Activated naive CD4-positive, alpha-beta T cell treated with anti-CD3 and anti-CD28 coated beads, Interleukin-2, amount 10 ng/mL, durations not matched to agents 7 days and 5 days (primary cell): ENCODE results near the gene NEDD4.

Experiments
- CTCF ChIA-PET: fragments of 350-600 bp; sonication (Branson Sonifier 250); formaldehyde crosslinking; loops from one replicate; lab custom pipeline; 2021; ENCODE audit warnings: antibody characterized with exemption; lab: Charles Lee
- DNase-seq: peaks from one replicate; pipeline ENCODE4 v3.0.0-alpha.2; 2020
- H3K27ac Mint-ChIP-seq: one replicate; pipeline ENCODE4 v1.8.0; 2021; ENCODE audit warnings: mild to moderate bottlenecking, moderate library complexity, mixed read lengths
- H3K27me3 Mint-ChIP-seq: one replicate; pipeline ENCODE4 v1.8.0; 2021; ENCODE audit warnings: mild to moderate bottlenecking, mixed read lengths
- H3K36me3 Mint-ChIP-seq: one replicate; pipeline ENCODE4 v1.8.0; 2021; ENCODE audit warnings: mixed read lengths
- H3K4me1 Mint-ChIP-seq: one replicate; pipeline ENCODE4 v1.8.0; 2021; ENCODE audit warnings: mixed read lengths
- H3K4me3 Mint-ChIP-seq: one replicate; pipeline ENCODE4 v1.8.0; 2021; ENCODE audit warnings: mild to moderate bottlenecking, moderate library complexity, mixed read lengths
- H3K9me3 Mint-ChIP-seq: one replicate; pipeline ENCODE4 v1.8.0; 2021; ENCODE audit warnings: mixed read lengths

The NEDD4 gene

GRCh38 chr15:55914446-55914845 lies 79.0 kb downstream of the NEDD4 start:
- no peaks in the 10 kb centered on the region for H3K27me3 Mint-ChIP-seq
- H3K4me1 Mint-ChIP-seq: no peaks in the 10 kb centered on the region
- H3K27ac Mint-ChIP-seq: no peak overlapping the region
- CTCF ChIA-PET: no interaction called here
- no peak overlapping the region for H3K4me3 Mint-ChIP-seq
- no peak for DNase-seq
- H3K9me3 Mint-ChIP-seq: no peaks in the 10 kb centered on the region
- H3K36me3 Mint-ChIP-seq: no peaks in the 10 kb centered on the region

GRCh38 chr15:55912982-55913381 lies 80.4 kb downstream of the NEDD4 start:
- H3K9me3 Mint-ChIP-seq: no peaks in the 10 kb centered on the region
- CTCF ChIA-PET: no interaction called here
- H3K27ac Mint-ChIP-seq: no peak overlapping the region
- no peak overlapping the region for H3K4me3 Mint-ChIP-seq
- H3K4me1 Mint-ChIP-seq: no peaks in the 10 kb centered on the region
- no peak for DNase-seq
- H3K27me3 Mint-ChIP-seq: no peaks in the 10 kb centered on the region
- H3K36me3 Mint-ChIP-seq: no peaks in the 10 kb centered on the region

- H3K36me3 Mint-ChIP-seq: no peaks in the 10 kb centered on the region
- no peak for DNase-seq
- no peak overlapping the region for H3K27ac Mint-ChIP-seq
- H3K4me1 Mint-ChIP-seq: no peaks in the 10 kb centered on the region
- no peak overlapping the region for H3K4me3 Mint-ChIP-seq
- CTCF ChIA-PET: no interaction called here
- H3K27me3 Mint-ChIP-seq: no peaks in the 10 kb centered on the region
- no peaks in the 10 kb centered on the region for H3K9me3 Mint-ChIP-seq
Measured at GRCh38 chr15:55909036-55909811, 84.2 kb downstream of the NEDD4 start.

DNA sequence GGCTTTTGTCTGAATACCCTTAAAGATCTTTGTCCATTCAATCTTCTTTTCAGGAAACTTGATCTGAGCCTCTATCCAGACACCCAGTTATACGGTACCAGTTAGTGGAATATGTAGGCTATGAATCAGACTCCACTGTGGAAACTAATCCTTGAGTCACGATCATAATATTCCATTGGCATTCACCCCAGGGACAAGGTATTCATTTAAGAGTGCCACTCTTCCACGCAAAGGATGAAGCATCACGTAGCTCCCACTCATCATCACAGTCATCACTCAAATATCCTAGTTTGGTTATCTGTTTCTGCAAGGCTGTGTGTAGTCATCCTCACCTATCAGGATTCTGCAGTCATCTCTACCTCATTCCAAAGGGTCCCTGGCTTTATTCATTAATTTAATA lies 85.6 kb downstream of the NEDD4 start:
- no peaks in the 10 kb centered on the region for H3K9me3 Mint-ChIP-seq
- H3K27ac Mint-ChIP-seq: no peak overlapping the region
- H3K27me3 Mint-ChIP-seq: no peaks in the 10 kb centered on the region
- no peaks in the 10 kb centered on the region for H3K36me3 Mint-ChIP-seq
- CTCF ChIA-PET: no interaction called here
- DNase-seq: no peak
- no peaks in the 10 kb centered on the region for H3K4me1 Mint-ChIP-seq
- no peak overlapping the region for H3K4me3 Mint-ChIP-seq

- no peak for DNase-seq
- CTCF ChIA-PET: no interaction called here
- no peaks in the 10 kb centered on the region for H3K27me3 Mint-ChIP-seq
- H3K36me3 Mint-ChIP-seq: no peaks in the 10 kb centered on the region
- H3K27ac Mint-ChIP-seq: no peak overlapping the region
- no peaks in the 10 kb centered on the region for H3K9me3 Mint-ChIP-seq
- no peaks in the 10 kb centered on the region for H3K4me1 Mint-ChIP-seq
- H3K4me3 Mint-ChIP-seq: no peak overlapping the region
Measured at GRCh38 chr15:55902981-55903380, 90.4 kb downstream of the NEDD4 start.

GRCh38 chr15:55900019-55900418 lies 93.4 kb downstream of the NEDD4 start:
- no peaks in the 10 kb centered on the region for H3K9me3 Mint-ChIP-seq
- DNase-seq: no peak
- H3K4me1 Mint-ChIP-seq: peaks cover 7% of the 10 kb centered on the region
- no peak overlapping the region for H3K4me3 Mint-ChIP-seq
- H3K27me3 Mint-ChIP-seq: no peaks in the 10 kb centered on the region
- H3K27ac Mint-ChIP-seq: no peak overlapping the region
- no peaks in the 10 kb centered on the region for H3K36me3 Mint-ChIP-seq
- CTCF ChIA-PET: interaction anchor here (0.6 to 1.2 kb wide), 4 partner anchors 17 to 254 kb away, joined by 3 to 5 read pairs (median 4); no protein-coding TSS in a partner anchor

DNA sequence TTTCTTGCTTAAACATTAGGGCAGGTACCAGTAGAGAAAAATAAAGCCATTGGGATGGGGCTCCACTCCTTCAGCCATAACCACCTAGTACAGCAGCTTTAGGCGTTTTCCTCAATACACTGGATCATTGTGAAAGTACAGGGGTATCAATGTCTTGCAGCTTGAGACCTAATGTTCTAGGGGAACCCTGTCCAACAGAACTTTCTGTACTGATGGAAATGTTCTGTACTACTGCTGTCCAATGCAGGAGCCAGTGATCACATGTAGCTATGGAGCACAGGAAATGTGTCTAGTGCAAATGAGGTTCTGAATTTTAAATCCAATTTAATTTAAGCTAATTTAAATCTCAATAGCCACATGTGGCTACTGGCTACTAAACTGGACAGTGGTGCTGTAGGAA lies 93.9 kb downstream of the NEDD4 start:
- Mint-ChIP-seq H3K27ac (no peak overlapping the region), H3K9me3 (no peaks in the 10 kb centered on the region), H3K36me3 (no peaks in the 10 kb centered on the region), H3K4me1 (peaks cover 8% of the 10 kb centered on the region), H3K4me3 (no peak overlapping the region), H3K27me3 (no peaks in the 10 kb centered on the region)
- CTCF ChIA-PET: interaction anchor here (0.6 to 1.2 kb wide), 2 partner anchors 33 to 117 kb away, joined by 3 to 5 read pairs; no protein-coding TSS in a partner anchor
- no peak for DNase-seq

GRCh38 chr15:55897560-55898336 lies 95.7 kb downstream of the NEDD4 start:
- no peak overlapping the region for H3K4me3 Mint-ChIP-seq
- H3K27ac Mint-ChIP-seq: no peak overlapping the region
- H3K36me3 Mint-ChIP-seq: no peaks in the 10 kb centered on the region
- H3K9me3 Mint-ChIP-seq: no peaks in the 10 kb centered on the region
- no peaks in the 10 kb centered on the region for H3K27me3 Mint-ChIP-seq
- peaks cover 12% of the 10 kb centered on the region for H3K4me1 Mint-ChIP-seq
- DNase-seq: peak; percentile 25
- CTCF ChIA-PET: interaction anchor here (1.1 kb wide), 1 partner anchor 249 kb away, joined by 3 read pairs; no protein-coding TSS in a partner anchor

GRCh38 chr15:55894399-55894965 lies 98.9 kb downstream of the NEDD4 start:
- H3K27me3 Mint-ChIP-seq: no peaks in the 10 kb centered on the region
- CTCF ChIA-PET: interaction anchor here (0.8 to 0.9 kb wide), 2 partner anchors 158 to 239 kb away, joined by 3 read pairs; no protein-coding TSS in a partner anchor
- no peaks in the 10 kb centered on the region for H3K9me3 Mint-ChIP-seq
- no peak overlapping the region for H3K27ac Mint-ChIP-seq
- no peak overlapping the region for H3K4me3 Mint-ChIP-seq
- H3K36me3 Mint-ChIP-seq: no peaks in the 10 kb centered on the region
- H3K4me1 Mint-ChIP-seq: peaks cover 12% of the 10 kb centered on the region
- no peak for DNase-seq

DNA sequence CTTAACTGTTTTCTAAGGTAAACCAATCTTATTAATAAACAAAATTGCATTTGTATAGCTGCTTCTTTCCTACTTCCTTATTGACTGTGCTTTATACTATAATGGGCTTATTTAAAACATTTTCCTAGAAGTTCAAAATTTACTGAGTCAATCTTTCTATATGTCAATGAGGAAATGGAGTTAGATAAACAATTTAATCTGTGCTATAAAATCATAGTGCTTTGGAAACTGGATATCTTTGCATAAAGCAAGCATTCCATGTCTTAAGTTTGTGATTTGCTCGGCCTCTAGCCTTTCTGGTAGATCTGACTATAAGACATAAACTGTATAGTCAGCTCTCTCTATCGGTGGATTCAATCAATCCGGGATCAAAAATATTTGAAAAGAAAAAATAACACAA lies 99.6 kb downstream of the NEDD4 start:
- CTCF ChIA-PET: interaction anchor here (0.6 kb wide), 1 partner anchor 1043 kb away, joined by 3 read pairs; no protein-coding TSS in a partner anchor
- no peak overlapping the region for H3K27ac Mint-ChIP-seq
- no peak for DNase-seq
- H3K9me3 Mint-ChIP-seq: no peaks in the 10 kb centered on the region
- H3K36me3 Mint-ChIP-seq: no peaks in the 10 kb centered on the region
- H3K27me3 Mint-ChIP-seq: no peaks in the 10 kb centered on the region
- H3K4me3 Mint-ChIP-seq: no peak overlapping the region
- peaks cover 12% of the 10 kb centered on the region for H3K4me1 Mint-ChIP-seq

DNA sequence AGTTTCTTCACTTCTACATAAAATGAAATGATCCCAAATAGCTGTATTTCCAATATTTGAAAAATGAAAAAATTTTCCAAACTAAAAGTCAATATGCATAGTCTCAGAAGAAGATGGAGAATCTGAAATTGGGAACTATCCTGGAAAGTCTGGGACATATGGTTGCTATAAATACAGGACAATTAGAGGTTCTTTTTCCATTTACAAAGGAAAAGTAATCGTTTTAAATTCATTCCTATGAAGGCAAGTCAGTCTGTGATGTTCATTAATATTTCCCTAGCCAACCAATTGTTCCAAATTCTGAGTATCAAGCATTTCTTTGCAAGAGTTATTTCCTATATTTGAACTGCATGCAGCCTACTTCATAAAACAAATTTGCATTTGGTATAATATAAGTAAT lies 102.2 kb downstream of the NEDD4 start:
- CTCF ChIA-PET: no interaction called here
- no peak overlapping the region for H3K4me3 Mint-ChIP-seq
- H3K27ac Mint-ChIP-seq: no peak overlapping the region
- no peaks in the 10 kb centered on the region for H3K36me3 Mint-ChIP-seq
- H3K9me3 Mint-ChIP-seq: peaks cover 4% of the 10 kb centered on the region
- DNase-seq: no peak
- H3K27me3 Mint-ChIP-seq: no peaks in the 10 kb centered on the region
- peaks cover 12% of the 10 kb centered on the region for H3K4me1 Mint-ChIP-seq

- no peak for DNase-seq
- Mint-ChIP-seq H3K9me3 (peaks cover 4% of the 10 kb centered on the region), H3K36me3 (no peaks in the 10 kb centered on the region), H3K4me1 (no peaks in the 10 kb centered on the region), H3K27ac (no peak overlapping the region), H3K27me3 (no peaks in the 10 kb centered on the region), H3K4me3 (no peak overlapping the region)
- CTCF ChIA-PET: no interaction called here
Measured at GRCh38 chr15:55884223-55884622, 109.2 kb downstream of the NEDD4 start.

DNA sequence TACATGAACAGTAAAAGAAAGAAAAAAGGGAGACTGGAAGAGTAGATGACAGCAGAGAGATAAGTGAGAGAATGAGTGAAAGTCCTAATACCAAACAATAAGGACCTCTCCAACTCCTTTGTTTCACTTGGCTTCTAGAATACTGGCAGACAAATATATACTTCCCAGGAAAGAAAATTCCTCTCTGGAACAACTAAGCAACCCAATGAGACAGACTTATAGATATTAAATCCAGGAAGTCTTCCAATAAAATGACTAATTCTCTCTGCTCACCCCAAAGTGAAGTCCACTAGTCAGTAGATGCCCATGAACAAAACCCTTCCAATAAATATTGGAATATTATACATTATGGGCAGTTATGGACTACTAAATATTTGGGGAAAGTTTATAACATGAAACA lies 114.2 kb downstream of the NEDD4 start:
- Mint-ChIP-seq H3K27me3 (no peaks in the 10 kb centered on the region), H3K4me1 (no peaks in the 10 kb centered on the region), H3K9me3 (no peaks in the 10 kb centered on the region), H3K36me3 (no peaks in the 10 kb centered on the region), H3K27ac (no peak overlapping the region), H3K4me3 (no peak overlapping the region)
- CTCF ChIA-PET: no interaction called here
- no peak for DNase-seq

DNA sequence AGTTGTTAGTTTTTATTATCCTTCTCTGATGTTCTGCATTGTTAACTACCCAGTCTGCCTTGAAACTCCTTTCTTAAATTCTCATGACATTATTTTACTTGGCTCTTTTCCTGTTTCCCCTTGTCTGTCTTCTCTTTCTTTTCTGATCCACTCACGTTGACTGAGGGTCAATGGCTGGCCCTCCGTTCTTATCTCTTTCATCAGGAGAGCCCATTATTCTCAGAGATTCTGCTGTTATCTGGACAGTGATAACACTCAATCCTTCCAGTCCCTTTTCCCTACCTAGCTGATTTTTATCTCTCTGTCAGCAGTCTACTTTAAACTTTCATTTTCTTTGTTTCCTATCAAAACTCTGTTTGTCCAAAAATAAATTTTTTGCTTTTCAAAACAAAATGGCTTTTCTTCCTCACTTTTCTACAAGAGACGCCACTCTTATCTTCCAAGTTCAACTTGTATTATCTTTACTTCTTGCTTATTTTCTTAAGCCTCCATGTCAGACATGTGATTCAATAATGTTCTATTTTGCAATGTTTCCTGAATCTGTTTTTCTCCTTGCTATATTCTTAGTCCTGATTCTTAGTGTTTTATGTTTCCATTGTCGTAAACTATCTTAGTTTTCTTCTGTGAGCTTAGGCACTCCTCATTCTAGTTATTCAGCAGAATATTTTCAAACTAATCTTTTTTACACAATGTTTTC lies 120.2 kb downstream of the NEDD4 start:
- Mint-ChIP-seq H3K4me3 (no peak overlapping the region), H3K9me3 (no peaks in the 10 kb centered on the region), H3K4me1 (no peaks in the 10 kb centered on the region), H3K27me3 (no peaks in the 10 kb centered on the region), H3K27ac (no peak overlapping the region), H3K36me3 (no peaks in the 10 kb centered on the region)
- no peak for DNase-seq
- CTCF ChIA-PET: interaction anchor here (0.7 kb wide), 1 partner anchor 20 kb away, joined by 4 read pairs; no protein-coding TSS in a partner anchor
